HG02938 (cell line): Measurements from ENCODE around the gene GOT1.

Source experiments
- ATAC-seq: cut with Tn5 transposase; IDR thresholded peaks from one replicate; pipeline ENCODE4 v1.9.1; 2021; ENCODE audit warnings: mild to moderate bottlenecking, moderate library complexity; ENCODE audit not compliant: unreplicated experiment

Gene GOT1

DNA sequence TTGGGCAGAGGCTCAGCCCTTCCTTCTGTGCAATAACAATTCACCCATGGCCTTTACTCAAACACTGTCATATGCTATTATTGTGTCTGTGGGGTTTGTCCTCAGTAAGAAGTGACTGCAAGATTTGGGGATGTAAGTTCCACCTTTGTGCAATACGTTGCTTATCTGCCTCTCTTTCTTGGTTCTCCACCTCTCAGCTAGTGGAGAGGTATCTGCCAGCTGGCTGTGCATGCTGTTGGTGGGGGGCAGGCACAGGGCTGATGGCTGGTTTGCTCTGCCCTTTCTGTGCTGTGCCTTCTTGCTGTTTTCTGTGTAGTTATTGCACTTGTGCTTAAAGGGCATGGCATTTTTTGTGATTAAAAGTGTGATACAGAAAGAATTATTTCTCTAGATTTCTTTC is 65.1 kb downstream of the GOT1 start:
- no peak for ATAC-seq

DNA sequence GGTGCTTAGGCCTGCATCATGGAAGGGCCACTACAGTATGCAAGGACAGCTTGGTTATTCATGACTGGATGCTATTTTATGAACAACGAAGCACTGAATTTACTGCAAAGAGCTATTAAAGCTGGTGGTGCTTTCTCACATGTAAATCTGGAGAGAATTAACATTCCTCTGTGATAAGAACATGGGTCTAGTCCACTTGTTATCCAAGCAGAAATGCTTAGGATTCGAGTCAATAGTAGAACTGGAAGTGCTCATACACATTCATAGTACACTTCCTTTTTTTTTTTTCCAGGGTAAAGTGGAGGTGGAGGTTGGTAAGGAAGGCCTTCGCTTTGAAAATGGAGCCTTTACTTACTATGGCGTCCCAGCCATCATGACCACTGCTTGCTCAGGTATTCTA is 66.3 kb downstream of the GOT1 start:
- no peak for ATAC-seq

DNA sequence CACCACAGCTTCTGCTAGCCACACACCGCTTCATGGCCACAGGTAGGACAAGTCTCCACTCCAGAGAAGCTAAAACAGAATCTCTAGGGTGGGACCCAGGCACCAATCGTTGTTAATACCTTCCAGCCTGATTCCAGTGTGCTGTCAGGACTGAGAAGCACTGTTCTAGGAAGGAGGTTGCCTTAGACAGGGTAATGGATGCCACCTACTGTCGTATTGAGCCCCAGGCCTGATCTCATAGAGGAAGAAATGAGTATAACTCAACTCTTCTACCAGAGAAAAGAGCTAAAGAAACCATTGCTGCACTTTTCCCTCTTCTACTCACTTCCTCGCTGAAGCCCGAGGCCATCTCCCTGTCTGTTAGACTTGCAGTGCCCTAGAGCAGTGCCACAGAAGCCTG is 69.5 kb downstream of the GOT1 start:
- ATAC-seq = no peak

DNA sequence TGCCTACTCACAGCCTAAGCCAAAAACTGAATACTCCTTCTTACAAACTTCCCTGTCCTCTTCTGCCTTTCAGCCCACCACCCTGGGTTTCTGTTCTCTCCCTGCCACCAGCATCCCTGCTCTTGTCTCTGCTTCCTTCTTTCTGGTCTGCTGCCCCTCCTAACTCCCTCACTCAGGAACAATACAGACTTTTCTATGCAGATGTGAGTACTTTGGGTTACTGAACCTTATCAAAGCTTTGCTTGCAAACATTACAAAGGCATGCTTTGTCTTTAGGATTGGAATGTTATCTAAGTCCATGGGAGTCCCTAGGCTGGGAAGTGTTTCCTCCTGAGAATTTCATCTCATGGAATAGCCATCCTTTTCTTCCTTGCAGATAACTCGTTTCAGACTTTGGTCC is 72.3 kb downstream of the GOT1 start:
- ATAC-seq = no peak

DNA sequence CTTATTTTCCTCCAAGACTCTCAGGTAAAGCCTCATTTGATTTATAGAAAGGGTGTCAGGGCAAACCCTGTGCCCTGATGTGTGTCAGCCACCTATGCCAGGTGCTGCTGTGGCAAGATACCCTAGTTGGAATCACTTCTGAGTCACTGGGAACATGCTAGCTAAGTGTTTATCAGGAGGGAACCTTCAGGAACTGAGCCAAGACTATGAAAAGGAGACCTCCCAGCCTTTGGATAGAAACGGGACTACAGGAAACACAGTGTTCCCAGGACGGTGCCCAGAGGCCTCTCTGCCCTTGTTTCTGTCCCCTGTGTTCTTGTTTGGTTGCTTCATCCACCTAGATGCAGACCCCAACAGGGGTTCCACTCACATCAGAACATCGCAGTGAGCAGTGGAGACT is 72.7 kb downstream of the GOT1 start:
- no peak for ATAC-seq

DNA sequence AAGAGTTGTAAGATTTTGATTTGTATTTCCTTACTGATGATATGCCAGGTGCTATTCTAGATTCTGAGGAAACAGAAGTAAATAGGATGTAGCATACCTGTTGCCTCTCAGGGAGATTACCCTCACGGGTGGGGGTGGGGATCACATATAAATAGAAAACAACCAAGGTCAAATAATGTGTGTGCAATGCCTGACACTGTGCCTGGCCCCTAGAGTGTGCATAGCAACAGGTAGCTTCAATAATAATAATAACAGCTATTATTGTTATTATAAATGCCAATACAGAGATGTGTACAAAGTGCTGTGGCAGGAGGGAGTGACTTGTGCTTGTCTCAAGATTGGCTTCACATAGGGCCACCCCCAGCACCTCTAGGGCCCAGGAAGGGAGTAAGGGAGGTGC is 77.2 kb downstream of the GOT1 start:
- no peak for ATAC-seq

DNA sequence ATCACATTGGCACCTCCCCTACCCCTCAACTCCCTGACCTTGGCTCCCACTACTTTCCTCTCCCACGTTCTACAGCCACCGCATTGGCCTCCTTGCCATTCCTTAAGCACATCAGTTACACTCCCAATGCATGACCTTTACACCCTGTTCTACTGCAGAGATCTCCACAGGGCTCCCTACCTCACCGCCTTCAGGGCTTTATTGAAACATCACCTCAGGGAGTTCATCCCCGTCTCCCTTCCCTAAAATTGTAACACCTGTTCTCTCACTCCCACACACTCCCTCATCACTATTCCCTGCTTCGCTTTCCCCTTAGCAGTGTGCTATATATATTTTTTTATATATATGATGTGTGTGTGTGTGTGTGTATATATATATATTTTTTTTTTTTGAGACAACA is 82.8 kb downstream of the GOT1 start:
- no peak for ATAC-seq
